Breast epithelium (tissue), 3 donors: ENCODE results near the gene AACS.

Experiments
- POLR2A ChIP-seq: fragments of 450-650 bp; IDR thresholded peaks from one replicate; pipeline ENCODE4 v1.6.1; 2016; ENCODE audit warnings: antibody characterized with exemption, mild to moderate bottlenecking, moderate library complexity
- POLR2AphosphoS5 ChIP-seq, 3 donors: sonication (generic); formaldehyde crosslinking; IDR thresholded peaks; one replicate each; pipeline ENCODE4 v1.6.1; 2017; ENCODE audit warnings: antibody characterized with exemption in 3 of 3
- TF ChIP-seq, protein P1 (sequence below), 3 donors: fragments of 450-650 bp; IDR thresholded peaks; one replicate each; pipeline ENCODE4 v1.5.1; 2016 to 2017; ENCODE audit warnings: antibody characterized with exemption in 3 of 3, mild to moderate bottlenecking in 3 of 3, moderate library complexity in 3 of 3

- TF ChIP-seq POLR2AphosphoS5 (IDR thresholded peaks at IDR 0.05) (no peak), POLR2A (no peak)
- TF ChIP-seq, protein P1, sequence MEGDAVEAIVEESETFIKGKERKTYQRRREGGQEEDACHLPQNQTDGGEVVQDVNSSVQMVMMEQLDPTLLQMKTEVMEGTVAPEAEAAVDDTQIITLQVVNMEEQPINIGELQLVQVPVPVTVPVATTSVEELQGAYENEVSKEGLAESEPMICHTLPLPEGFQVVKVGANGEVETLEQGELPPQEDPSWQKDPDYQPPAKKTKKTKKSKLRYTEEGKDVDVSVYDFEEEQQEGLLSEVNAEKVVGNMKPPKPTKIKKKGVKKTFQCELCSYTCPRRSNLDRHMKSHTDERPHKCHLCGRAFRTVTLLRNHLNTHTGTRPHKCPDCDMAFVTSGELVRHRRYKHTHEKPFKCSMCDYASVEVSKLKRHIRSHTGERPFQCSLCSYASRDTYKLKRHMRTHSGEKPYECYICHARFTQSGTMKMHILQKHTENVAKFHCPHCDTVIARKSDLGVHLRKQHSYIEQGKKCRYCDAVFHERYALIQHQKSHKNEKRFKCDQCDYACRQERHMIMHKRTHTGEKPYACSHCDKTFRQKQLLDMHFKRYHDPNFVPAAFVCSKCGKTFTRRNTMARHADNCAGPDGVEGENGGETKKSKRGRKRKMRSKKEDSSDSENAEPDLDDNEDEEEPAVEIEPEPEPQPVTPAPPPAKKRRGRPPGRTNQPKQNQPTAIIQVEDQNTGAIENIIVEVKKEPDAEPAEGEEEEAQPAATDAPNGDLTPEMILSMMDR (IDR thresholded peaks at IDR 0.05): no peak
Measured at GRCh38 chr12:125068391-125068790, 3.2 kb downstream of the AACS start.
